BLaER1 (cell line): Measurements from ENCODE around the gene SYT1.

Experiments used
- H3K27ac ChIP-seq: shearing (Covaris generic); formaldehyde crosslinking; 2 replicates; pipeline ENCODE4 v1.8.1; 2022
- H3K27me3 ChIP-seq: shearing (Covaris generic); formaldehyde crosslinking; 2 replicates; pipeline ENCODE4 v1.8.1; 2022
- H3K36me3 ChIP-seq: shearing (Covaris generic); formaldehyde crosslinking; 2 replicates; pipeline ENCODE4 v1.8.1; 2022
- H3K4me1 ChIP-seq: shearing (Covaris generic); formaldehyde crosslinking; 2 replicates; pipeline ENCODE4 v1.8.1; 2022
- H3K4me2 ChIP-seq: shearing (Covaris generic); formaldehyde crosslinking; 2 replicates; pipeline ENCODE4 v1.8.1; 2022
- H3K4me3 ChIP-seq: shearing (Covaris generic); formaldehyde crosslinking; 2 replicates; pipeline ENCODE4 v1.8.1; 2022
- H3K9ac ChIP-seq: shearing (Covaris generic); formaldehyde crosslinking; 2 replicates; pipeline ENCODE4 v1.8.1; 2022
- H3K9me3 ChIP-seq: shearing (Covaris generic); formaldehyde crosslinking; 2 replicates; pipeline ENCODE4 v1.8.1; 2022
- H4K20me1 ChIP-seq: shearing (Covaris generic); formaldehyde crosslinking; 2 replicates; pipeline ENCODE4 v1.8.1; 2022
- Cebpa-rat ChIP-seq: shearing (Covaris generic); IDR thresholded peaks from 2 replicates; pipeline ENCODE4 v1.8.1; 2022

The SYT1 gene

DNA sequence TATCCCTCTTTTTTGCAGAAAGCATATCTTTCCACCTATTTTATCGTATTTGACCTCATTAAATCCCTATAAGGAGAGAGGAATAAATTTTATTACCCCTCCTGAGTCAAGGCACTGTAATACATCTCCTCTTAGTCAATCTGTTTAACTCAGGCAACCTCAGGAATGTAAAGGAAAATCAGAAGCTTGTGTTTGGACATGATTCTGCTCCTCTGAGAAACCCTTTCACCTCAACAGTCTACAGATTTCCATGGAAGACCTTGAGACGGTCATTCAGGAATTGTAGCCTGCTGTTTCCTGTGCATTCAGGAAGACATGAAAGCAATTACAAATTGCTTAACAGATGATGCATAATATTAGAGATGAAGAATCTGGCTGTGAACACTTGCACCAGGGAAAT lies 465.4 kb downstream of the SYT1 start:
- H3K9me3 ChIP-seq = no peaks in the 10 kb centered on the region
- H3K36me3 ChIP-seq = peaks cover 46% of the 10 kb centered on the region
- H3K27ac ChIP-seq = no peak overlapping the region
- H3K4me1 ChIP-seq = no peaks in the 10 kb centered on the region
- no peaks in the 10 kb centered on the region for H4K20me1 ChIP-seq
- TF ChIP-seq Cebpa-rat = no peak
- H3K4me2 ChIP-seq = no peak overlapping the region
- no peak overlapping the region for H3K4me3 ChIP-seq
- H3K27me3 ChIP-seq = no peaks in the 10 kb centered on the region
- no peak overlapping the region for H3K9ac ChIP-seq

DNA sequence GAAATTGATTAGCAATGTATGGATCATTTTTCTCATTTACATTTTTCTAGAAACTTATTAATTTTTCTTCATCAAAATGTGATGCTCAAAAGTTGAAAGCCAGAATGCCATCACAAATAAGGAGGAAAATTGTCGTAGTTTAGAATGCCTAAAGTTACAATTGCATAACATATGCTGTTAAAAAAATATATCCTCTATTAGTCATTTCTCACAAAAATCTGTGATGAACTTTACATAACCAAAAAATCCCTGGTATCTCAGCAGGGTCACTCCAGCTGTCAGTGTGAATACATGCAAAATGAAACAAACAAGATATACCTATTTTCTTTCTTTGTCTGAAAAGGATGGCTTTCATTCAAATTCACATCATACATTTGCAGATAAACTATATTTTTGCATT lies 467.3 kb downstream of the SYT1 start:
- H3K9ac ChIP-seq = no peak overlapping the region
- H3K27ac ChIP-seq = no peak overlapping the region
- no peaks in the 10 kb centered on the region for H3K27me3 ChIP-seq
- no peaks in the 10 kb centered on the region for H4K20me1 ChIP-seq
- H3K4me3 ChIP-seq = no peak overlapping the region
- peaks cover 48% of the 10 kb centered on the region for H3K36me3 ChIP-seq
- no peaks in the 10 kb centered on the region for H3K4me1 ChIP-seq
- H3K4me2 ChIP-seq = no peak overlapping the region
- no peaks in the 10 kb centered on the region for H3K9me3 ChIP-seq
- no peak for TF ChIP-seq Cebpa-rat

DNA sequence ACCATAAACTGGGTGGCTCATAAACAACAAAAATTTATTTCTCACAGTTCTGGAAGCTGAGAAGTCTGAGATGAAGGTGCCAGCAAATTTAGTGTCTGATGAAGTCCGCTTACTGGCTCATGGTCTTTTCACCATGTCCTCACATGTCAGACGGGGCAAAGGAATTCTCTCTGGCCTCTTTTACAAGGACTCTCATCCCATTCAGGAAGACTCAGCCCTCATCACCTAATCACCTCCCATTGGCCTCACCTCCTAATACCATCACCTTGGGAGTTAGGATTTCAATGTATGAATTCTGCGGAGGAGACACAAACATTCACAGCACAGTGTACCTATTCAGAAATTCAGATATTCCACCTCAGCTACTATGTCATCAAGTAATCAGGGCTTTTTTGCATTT lies 468.6 kb downstream of the SYT1 start:
- Histone ChIP-seq H3K4me3 (no peak overlapping the region), H3K9me3 (peaks cover 7% of the 10 kb centered on the region; the same call in 1 of the 2 replicates), H3K4me1 (no peaks in the 10 kb centered on the region), H3K27ac (no peak overlapping the region), H3K27me3 (no peaks in the 10 kb centered on the region), H3K4me2 (no peak overlapping the region), H3K36me3 (peaks cover 52% of the 10 kb centered on the region), H4K20me1 (no peaks in the 10 kb centered on the region), H3K9ac (no peak overlapping the region)
- no peak for TF ChIP-seq Cebpa-rat

DNA sequence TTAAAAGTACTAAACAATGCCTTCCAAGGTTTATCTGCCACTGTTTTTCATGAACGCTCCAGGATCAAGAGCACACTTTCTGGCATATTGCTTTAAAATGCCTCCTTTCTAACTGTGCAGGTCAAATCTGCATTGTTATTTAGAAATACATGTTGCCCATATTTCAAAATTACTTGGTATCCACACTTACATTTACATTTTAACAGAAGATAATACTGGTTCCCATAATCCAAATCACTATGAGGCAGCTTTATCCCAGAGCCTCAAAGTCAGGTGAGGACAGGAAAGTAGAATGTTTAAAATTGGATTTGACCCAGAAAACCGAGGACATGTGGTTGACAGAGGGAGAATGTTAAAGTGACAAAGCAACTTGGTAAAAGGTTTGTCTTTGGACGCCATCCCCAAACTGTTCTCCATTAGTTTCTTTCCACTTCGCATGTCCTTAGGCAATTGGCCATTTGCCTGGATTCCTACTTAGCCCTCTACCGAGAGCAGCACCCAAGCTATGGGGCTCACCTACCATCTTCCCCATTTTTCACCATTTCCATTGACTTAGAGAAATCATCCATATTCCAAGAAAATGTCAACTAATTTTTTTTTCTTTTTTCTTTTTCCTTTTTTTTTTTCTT lies 473.2 kb downstream of the SYT1 start:
- Histone ChIP-seq H3K27ac (no peak overlapping the region), H3K27me3 (no peaks in the 10 kb centered on the region)

DNA sequence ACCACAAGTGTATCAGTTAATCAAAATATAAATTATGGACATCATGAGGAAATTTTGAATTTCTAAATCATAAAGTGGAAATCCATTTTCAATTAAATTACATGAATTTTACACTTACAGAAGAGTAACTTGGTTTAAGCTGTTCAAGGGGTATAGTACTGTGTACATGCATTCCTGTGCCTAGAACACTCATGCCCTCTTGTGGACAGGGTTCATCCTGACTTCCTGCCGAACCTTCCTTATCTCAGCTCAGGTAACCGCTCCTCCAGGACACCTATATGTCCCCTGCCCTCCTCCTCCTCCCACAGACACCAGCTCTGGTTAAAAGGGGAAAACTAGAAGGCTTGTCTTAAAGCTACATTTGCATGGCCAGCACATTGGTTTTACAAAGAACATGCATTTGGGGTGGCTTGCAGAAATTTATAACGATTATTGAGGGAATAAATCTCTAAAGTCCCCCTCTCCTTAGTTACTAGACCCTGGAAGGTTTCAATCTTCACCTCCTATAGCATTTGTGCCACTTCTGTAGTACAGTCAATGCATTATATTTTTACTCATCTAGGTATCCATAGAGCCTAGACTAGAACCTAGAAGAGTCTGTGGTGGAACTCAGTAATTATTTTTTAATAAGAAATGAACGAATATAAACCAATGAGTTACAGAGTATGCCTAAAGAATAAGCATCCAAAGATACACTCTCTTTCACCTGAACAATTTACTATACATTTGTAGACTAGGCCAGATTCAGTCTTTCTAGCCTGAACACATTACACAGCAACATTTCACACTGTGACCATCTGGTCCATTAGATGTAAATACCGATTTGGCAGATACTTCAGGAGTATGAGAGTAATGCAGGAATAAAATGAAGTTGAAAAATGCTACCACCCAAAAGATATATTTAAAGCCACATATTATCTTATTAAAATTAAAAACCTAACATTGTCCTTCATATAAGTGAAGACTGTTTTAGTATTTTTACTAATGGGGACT lies 480.6 kb downstream of the SYT1 start:
- Histone ChIP-seq H4K20me1 (peaks cover 7% of the 10 kb centered on the region; the same call in 1 of the 2 replicates), H3K4me1 (peaks cover 12% of the 10 kb centered on the region; the same call in 1 of the 2 replicates), H3K4me3 (no peak overlapping the region), H3K9ac (no peak overlapping the region), H3K4me2 (no peak overlapping the region), H3K27me3 (no peaks in the 10 kb centered on the region), H3K36me3 (peaks cover 16% of the 10 kb centered on the region; the same call in 1 of the 2 replicates), H3K9me3 (no peaks in the 10 kb centered on the region), H3K27ac (no peak overlapping the region)
- no peak for TF ChIP-seq Cebpa-rat

More for the DNA sequence above, 473.2 kb downstream of the SYT1 start:
- Histone ChIP-seq H3K9ac (no peak overlapping the region), H3K36me3 (peaks cover 40% of the 10 kb centered on the region), H3K4me1 (no peaks in the 10 kb centered on the region), H4K20me1 (no peaks in the 10 kb centered on the region), H3K9me3 (peaks cover 8% of the 10 kb centered on the region; the same call in 1 of the 2 replicates), H3K4me2 (no peak overlapping the region), H3K4me3 (no peak overlapping the region)
- no peak for TF ChIP-seq Cebpa-rat

DNA sequence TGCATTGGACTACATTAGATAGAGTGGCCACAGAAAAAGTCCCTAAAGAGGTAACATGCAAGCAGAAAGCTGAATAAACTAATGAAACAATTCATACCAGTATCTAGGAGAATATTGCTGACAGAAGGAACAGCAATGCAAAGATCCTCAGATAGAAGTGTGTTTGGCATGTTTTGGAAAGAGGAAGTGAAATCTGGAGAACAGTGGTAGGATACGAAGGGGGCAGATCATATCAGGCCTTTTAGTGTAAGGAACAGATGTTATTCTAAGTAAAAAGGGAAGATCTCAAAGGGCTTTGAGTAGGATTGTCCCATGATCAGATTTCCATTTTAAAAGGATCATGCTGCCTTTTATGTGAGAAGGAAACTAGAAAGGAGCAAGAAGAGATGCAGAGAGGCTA lies 483.3 kb downstream of the SYT1 start:
- Histone ChIP-seq H3K36me3 (peaks cover 7% of the 10 kb centered on the region; the same call in 1 of the 2 replicates), H3K9me3 (no peaks in the 10 kb centered on the region), H3K27me3 (no peaks in the 10 kb centered on the region), H4K20me1 (peaks cover 7% of the 10 kb centered on the region; the same call in 1 of the 2 replicates), H3K4me3 (no peak overlapping the region), H3K27ac (no peak overlapping the region), H3K4me1 (peaks cover 12% of the 10 kb centered on the region; the same call in 1 of the 2 replicates), H3K4me2 (no peak overlapping the region), H3K9ac (no peak overlapping the region)
- no peak for TF ChIP-seq Cebpa-rat

DNA sequence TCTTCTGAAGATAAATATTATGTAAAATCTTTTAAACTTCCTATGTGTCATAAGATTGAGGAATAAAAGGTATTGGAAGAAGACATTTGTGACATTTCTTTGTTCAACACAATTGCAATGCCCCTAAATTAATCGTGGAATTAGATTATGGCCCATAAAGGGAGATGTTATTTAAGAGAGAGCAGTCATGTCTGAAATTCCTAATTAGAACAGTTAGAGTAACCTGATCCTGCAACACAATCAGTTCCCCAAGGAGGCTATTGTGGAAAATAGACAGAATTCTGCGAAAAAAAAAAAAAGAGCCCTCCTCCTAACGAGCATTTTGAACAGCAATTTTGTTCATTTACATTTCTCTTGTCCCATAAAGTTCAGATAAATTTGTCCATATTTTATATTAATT lies 486.7 kb downstream of the SYT1 start:
- Histone ChIP-seq H3K4me2 (no peak overlapping the region), H3K27ac (no peak overlapping the region), H3K4me3 (no peak overlapping the region), H3K9ac (no peak overlapping the region), H3K9me3 (no peaks in the 10 kb centered on the region), H3K4me1 (peaks cover 12% of the 10 kb centered on the region; the same call in 1 of the 2 replicates), H4K20me1 (no peaks in the 10 kb centered on the region), H3K36me3 (peaks cover 31% of the 10 kb centered on the region), H3K27me3 (no peaks in the 10 kb centered on the region)
- TF ChIP-seq Cebpa-rat = no peak

DNA sequence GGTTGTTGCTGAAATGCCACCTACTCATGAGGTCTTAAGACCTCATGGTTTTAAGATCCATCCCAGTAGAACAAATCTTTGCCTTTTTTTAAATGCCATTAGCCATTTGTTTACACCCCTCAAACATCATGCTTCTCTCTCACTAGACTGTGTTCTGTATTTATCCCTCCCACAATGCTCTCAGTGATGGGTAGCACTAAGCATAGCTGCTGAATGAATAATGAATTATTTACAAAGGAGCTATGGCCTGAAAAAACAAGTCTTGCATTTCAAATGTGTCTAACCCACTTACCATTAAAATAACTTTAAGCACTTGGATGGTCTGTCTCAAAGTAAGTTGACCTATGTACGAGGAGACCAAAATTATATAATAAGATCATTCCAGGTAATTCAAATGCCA lies 491.6 kb downstream of the SYT1 start:
- H3K4me2 ChIP-seq = no peak overlapping the region
- no peaks in the 10 kb centered on the region for H3K9me3 ChIP-seq
- no peak overlapping the region for H3K4me3 ChIP-seq
- no peaks in the 10 kb centered on the region for H3K4me1 ChIP-seq
- no peak for TF ChIP-seq Cebpa-rat
- H3K27ac ChIP-seq = no peak overlapping the region
- peaks cover 70% of the 10 kb centered on the region for H3K36me3 ChIP-seq
- no peaks in the 10 kb centered on the region for H3K27me3 ChIP-seq
- H4K20me1 ChIP-seq = no peaks in the 10 kb centered on the region
- no peak overlapping the region for H3K9ac ChIP-seq

DNA sequence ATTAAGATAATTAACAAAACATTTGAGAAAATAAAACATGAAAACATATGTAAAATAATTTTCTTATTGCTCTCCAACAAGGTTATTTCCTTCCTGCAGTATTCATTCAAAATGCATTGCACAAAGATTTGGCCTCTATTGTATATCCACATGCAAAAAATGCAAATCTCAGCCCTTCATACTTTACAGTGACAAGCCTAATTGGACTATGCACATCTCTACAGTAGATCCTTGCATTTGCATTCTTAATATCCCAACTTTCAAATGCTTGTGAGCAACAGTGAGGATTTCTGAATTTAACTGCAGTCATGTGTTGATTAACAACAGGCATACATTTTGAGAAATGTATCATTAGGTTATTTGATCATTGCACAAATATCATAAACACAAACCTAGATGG lies 492.5 kb downstream of the SYT1 start:
- no peak overlapping the region for H3K27ac ChIP-seq
- no peaks in the 10 kb centered on the region for H3K4me1 ChIP-seq
- TF ChIP-seq Cebpa-rat = no peak
- H3K9ac ChIP-seq = no peak overlapping the region
- no peak overlapping the region for H3K4me3 ChIP-seq
- H3K4me2 ChIP-seq = no peak overlapping the region
- H3K9me3 ChIP-seq = no peaks in the 10 kb centered on the region
- peaks cover 74% of the 10 kb centered on the region for H3K36me3 ChIP-seq
- H4K20me1 ChIP-seq = no peaks in the 10 kb centered on the region
- H3K27me3 ChIP-seq = no peaks in the 10 kb centered on the region
